Astrocyte of the cerebellum (primary cell): Measurements from ENCODE around the gene MBD3L3.
"Not testable (repeated sequence)": the region's sequence is repeated elsewhere in the genome, so short reads cannot be mapped to it uniquely, and the experiment has no call there.

Experiments
- DNase-seq: peaks from one replicate; pipeline ENCODE4 v3.0.0-alpha.2; 2011; ENCODE audit warnings: low read depth
- H3K4me3 ChIP-seq: 2 replicates; pipeline ENCODE4 v1.5.1; 2011; ENCODE audit warnings: mild to moderate bottlenecking, low read depth, low read length, moderate library complexity
- CTCF ChIP-seq: IDR thresholded peaks from 2 replicates; pipeline ENCODE4 v1.5.1; 2012; ENCODE audit warnings: low read length, low read depth, moderate library complexity, mild to moderate bottlenecking; ENCODE audit errors: missing control alignments
- in situ Hi-C: cut with HindIII; loops from 2 replicates; pipeline ENCODE4 v1.10.0; 2017; ENCODE audit warnings: low sequenced_read_pairs

Gene MBD3L3

GRCh38 chr19:7063764-7064418 is 5.4 kb upstream of the MBD3L3 start:
- no peak for DNase-seq
- in situ Hi-C loops = no loop called here
- no peak overlapping the region for H3K4me3 ChIP-seq
- no peak for TF ChIP-seq CTCF

DNA sequence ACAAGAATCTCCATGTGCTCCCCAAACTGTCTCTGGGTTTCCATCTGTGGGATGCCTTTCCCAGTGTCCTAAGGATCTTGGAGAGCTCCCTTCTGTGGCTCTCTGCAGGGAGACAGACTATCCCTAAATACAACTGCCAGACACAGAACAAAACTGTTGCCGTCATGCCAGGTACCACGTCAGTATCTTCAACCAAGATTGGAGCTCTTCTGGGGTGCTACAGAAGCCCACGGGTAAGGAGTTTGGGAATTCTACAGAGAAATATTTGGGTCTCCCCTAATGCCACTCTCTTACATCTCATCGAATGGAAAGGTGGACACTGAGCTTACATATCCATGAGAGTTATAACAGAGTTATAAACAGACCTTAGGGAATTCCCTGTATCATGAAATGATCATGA is 4.9 kb upstream of the MBD3L3 start:
- no peak overlapping the region for H3K4me3 ChIP-seq
- no peak for TF ChIP-seq CTCF
- no peak for DNase-seq
- in situ Hi-C loops = no loop called here

DNA sequence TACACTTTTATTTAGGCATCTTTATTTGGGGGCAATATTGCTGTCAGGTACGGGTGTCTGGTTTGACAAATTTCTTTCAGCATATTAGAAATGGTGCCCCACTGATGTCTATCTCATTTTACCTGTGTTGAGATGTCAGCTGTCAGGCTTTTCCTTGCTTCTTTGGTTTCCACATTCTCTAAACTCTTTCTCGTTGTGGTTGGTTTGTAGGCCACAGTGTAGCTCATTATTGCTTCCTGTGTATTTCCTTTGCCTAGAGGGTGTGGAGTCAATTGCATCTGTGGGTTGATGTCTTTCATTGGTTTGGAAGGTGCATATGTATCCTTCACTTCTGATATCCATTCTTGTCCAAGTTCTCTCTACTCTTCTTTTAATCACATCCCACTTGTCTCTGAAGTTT is 1.5 kb upstream of the MBD3L3 start:
- H3K4me3 ChIP-seq, DNase-seq, in situ Hi-C loops: not testable (repeated sequence)

DNA sequence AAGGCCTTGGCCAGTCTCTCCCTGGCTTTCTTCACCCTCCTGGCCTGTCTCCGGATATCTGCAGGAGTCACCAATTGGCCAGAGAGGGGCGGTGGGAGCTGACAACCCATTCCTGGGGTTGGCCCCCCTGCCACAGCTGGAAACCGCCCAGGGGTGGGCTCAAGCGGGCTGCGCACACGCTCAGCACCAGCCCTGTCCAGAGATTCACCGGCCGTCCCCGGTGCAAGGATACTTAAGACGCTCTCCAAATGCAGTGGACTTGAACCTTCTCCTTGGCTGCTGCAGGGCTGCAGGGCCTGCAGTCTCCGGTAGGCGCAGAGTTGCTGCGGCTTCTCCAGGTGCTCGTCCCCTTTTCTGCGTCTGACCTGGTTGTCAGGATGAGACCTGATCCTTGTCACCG is 2.1 kb downstream of the MBD3L3 start:
- H3K4me3 ChIP-seq, in situ Hi-C loops, DNase-seq: not testable (repeated sequence)

- DNase-seq, H3K4me3 ChIP-seq, in situ Hi-C loops: not testable (repeated sequence)
These were observed 2.8 kb downstream of the MBD3L3 start for GRCh38 chr19:7055679-7056078.

DNA sequence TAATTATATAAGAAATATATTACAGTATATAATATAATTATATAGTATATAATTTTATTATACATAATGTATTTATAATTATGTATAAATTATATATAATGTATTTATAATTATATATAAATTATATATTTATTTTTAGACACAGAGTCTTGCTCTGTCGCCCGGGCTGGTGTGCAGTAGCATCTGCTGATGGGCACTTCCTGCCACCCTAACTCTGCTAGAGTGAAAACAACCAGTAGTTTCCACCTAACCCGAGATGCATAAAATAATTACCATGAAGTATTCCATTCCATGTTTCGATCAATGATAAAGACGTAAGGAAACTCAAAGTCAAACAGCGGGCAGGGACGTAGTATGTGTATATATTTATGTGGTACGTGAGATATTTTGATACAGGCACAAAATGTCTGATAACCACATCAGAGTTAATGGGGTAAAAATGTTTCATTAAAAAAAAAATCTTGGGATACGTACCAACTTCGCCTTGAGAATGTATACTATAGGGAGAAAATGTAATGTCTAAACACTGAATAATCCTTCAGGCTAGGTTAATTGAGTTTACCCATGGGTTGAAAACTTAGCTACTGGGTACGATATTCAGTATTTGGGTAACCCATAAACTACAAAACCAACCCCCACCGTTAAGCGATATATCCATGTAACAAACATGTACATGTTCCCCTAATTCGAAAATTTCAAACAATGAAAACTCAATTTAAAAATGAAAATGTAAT is 3.7 kb downstream of the MBD3L3 start:
- in situ Hi-C loops, H3K4me3 ChIP-seq, DNase-seq: not testable (repeated sequence)

DNA sequence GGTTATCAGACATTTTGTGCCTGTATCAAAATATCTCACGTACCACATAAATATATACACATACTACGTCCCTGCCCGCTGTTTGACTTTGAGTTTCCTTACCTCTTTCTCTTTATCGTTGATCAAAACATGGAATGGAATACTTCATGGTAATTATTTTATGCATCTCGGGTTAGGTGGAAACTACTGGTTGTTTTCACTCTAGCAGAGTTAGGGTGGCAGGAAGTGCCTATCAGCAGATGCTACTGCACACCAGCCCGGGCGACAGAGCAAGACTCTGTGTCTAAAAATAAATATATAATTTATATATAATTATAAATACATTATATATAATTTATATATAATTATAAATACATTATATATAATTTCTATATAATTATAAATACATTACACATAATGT is 5.6 kb downstream of the MBD3L3 start:
- DNase-seq, H3K4me3 ChIP-seq, in situ Hi-C loops: not testable (repeated sequence)

- in situ Hi-C loops, H3K4me3 ChIP-seq, DNase-seq: not testable (repeated sequence)
These were observed 7.1 kb downstream of the MBD3L3 start for GRCh38 chr19:7051421-7051820.

DNA sequence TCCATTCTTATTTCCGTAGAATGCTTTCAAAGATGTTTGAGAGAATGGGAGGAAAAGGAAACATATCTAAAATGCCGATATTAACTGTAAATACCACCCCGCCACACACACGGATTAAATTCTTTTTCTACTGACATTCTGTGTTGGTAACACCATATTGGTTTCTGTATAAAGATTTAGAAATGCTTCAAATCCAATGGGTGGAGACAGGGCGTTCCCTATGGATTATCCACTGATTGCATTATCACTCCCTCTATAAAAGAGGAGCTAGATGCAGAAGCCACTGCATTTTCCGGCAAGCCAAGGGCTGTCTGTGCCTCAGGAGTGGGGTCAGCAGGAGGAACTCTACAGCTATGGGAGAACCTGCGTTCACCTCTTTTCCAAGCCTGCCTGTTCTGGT is 9.5 kb downstream of the MBD3L3 start, which contains the start of gene MBD3L2:
MBD3L2 (plus strand) TSS at position 301 of the 400 bp plus-strand sequence; CDS start at position 354, 53 bp downstream.
- in situ Hi-C loops, H3K4me3 ChIP-seq, DNase-seq: not testable (repeated sequence)

DNA sequence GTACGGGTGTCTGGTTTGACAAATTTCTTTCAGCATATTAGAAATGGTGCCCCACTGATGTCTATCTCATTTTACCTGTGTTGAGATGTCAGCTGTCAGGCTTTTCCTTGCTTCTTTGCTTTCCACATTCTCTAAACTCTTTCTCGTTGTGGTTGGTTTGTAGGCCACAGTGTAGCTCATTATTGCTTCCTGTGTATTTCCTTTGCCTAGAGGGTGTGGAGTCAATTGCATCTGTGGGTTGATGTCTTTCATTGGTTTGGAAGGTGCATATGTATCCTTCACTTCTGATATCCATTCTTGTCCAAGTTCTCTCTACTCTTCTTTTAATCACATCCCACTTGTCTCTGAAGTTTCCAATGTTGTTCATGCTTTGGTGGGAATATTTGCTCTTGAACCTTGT is 16.9 kb downstream of the MBD3L3 start:
- H3K4me3 ChIP-seq, DNase-seq, in situ Hi-C loops: not testable (repeated sequence)

DNA sequence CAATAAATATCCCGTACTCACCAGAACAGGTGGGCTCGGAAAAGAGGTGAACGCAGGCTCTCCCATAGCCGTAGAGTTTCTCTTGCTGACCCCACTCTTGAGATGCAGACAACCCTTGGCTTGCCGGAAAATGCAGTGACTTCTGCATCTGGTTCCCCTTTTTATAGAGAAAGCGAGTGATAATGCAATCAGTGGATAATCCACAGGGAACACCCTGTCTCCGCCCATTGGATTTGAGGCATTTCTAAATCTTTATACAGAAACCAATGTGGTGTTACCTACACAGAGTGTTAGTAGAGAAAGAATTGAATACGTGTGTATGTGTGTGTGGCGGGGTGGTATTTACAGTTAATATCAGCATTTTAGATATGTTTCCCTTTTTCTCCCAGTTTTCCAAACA is 18.4 kb downstream of the MBD3L3 start, which contains the start of gene MBD3L4:
MBD3L4 (minus strand) TSS at position 101 of the 400 bp plus-strand sequence; CDS start at position 66, 35 bp downstream.
- H3K4me3 ChIP-seq, in situ Hi-C loops, DNase-seq: not testable (repeated sequence)

- H3K4me3 ChIP-seq, DNase-seq, in situ Hi-C loops: not testable (repeated sequence)
These were observed 28.2 kb downstream of the MBD3L3 start, which contains the start of gene MBD3L5 for GRCh38 chr19:7030278-7030677. MBD3L5 (plus strand) TSS chr19:7030578; CDS start chr19:7030612, 34 bp downstream.

DNA sequence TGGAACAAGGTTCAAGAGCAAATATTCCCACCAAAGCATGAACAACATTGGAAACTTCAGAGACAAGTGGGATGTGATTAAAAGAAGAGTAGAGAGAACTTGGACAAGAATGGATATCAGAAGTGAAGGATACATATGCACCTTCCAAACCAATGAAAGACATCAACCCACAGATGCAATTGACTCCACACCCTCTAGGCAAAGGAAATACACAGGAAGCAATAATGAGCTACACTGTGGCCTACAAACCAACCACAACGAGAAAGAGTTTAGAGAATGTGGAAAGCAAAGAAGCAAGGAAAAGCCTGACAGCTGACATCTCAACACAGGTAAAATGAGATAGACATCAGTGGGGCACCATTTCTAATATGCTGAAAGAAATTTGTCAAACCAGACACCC is 29.7 kb downstream of the MBD3L3 start:
- DNase-seq, in situ Hi-C loops, H3K4me3 ChIP-seq: not testable (repeated sequence)

DNA sequence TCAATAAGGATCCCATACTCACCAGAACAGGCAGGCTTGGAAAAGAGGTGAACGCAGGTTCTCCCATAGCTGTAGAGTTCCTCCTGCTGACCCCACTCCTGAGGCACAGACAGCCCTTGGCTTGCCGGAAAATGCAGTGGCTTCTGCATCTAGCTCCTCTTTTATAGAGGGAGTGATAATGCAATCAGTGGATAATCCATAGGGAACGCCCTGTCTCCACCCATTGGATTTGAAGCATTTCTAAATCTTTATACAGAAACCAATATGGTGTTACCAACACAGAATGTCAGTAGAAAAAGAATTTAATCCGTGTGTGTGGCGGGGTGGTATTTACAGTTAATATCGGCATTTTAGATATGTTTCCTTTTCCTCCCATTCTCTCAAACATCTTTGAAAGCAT is 37.1 kb downstream of the MBD3L3 start, which contains the start of gene MBD3L2B:
MBD3L2B (minus strand) TSS at position 101 of the 400 bp plus-strand sequence; CDS start at position 67, 34 bp downstream.
- DNase-seq, H3K4me3 ChIP-seq, in situ Hi-C loops: not testable (repeated sequence)
